Measurements from ENCODE around the gene TNFAIP1. TPM values are rescaled to one million over a fixed set of nuclear protein-coding genes. Genes with fewer than 3 reads are reported as not detected.

Gene TNFAIP1
- polyA plus RNA-seq, 1 experiment, result 51.2 TPM

- ChIA-PET POLR2A (interaction anchor here (0.7 kb wide), 1 partner anchor 16 kb away, joined by 3 read pairs; the partner anchor contains the start of genes IFT20 and TNFAIP1), CTCF (interaction anchor here (1.0 to 1.4 kb wide), 2 partner anchors 11 to 68 kb away, joined by 3 read pairs; no protein-coding TSS in a partner anchor)
- Histone ChIP-seq H3K27me3 (ENCODE audit: control insufficient read depth, insufficient read depth, low read length) (no peaks in the 10 kb centered on the region), H3K9me3 (ENCODE audit: control insufficient read depth, insufficient read depth, low read length) (no peaks in the 10 kb centered on the region), H3K4me3 (ENCODE audit: low read depth, low read length) (peak overlapping the region; percentile 83), H3K27ac (ENCODE audit: low read depth, low read length) (no peak overlapping the region)
- no peak for TF ChIP-seq CTCF (IDR thresholded peaks at IDR 0.05; ENCODE audit: low read depth, low read length)
- DNase-seq (ENCODE audit: low read depth, low spot score), result no peak
These were observed 16.0 kb upstream of the TNFAIP1 start for GRCh38 chr17:28319598-28319935.

- ChIA-PET POLR2A (no interaction called here), CTCF (interaction anchor here (1.0 to 1.4 kb wide), 2 partner anchors 10 to 69 kb away, joined by 3 read pairs; no protein-coding TSS in a partner anchor)
- Histone ChIP-seq H3K27me3 (ENCODE audit: control insufficient read depth, insufficient read depth, low read length) (no peaks in the 10 kb centered on the region), H3K9me3 (ENCODE audit: control insufficient read depth, insufficient read depth, low read length) (no peaks in the 10 kb centered on the region), H3K4me3 (ENCODE audit: low read depth, low read length) (peak overlapping the region; percentile 83), H3K27ac (ENCODE audit: low read depth, low read length) (no peak overlapping the region)
- no peak for TF ChIP-seq CTCF (IDR thresholded peaks at IDR 0.05; ENCODE audit: low read depth, low read length)
- DNase-seq (ENCODE audit: low read depth, low spot score), result no peak
These were observed 15.1 kb upstream of the TNFAIP1 start for GRCh38 chr17:28320215-28321061.

- H3K9me3 ChIP-seq (ENCODE audit: control insufficient read depth, insufficient read depth, low read length), result no peaks in the 10 kb centered on the region
- DNase-seq (ENCODE audit: low read depth, low spot score), result no peak
- no peak overlapping the region for H3K4me3 ChIP-seq (ENCODE audit: low read depth, low read length)
- ChIA-PET POLR2A (no interaction called here), CTCF (interaction anchor here (1.1 kb wide), 1 partner anchor 519 kb away, joined by 3 read pairs; no protein-coding TSS in a partner anchor)
- no peaks in the 10 kb centered on the region for H3K27me3 ChIP-seq (ENCODE audit: control insufficient read depth, insufficient read depth, low read length)
- no peak for TF ChIP-seq CTCF (IDR thresholded peaks at IDR 0.05; ENCODE audit: low read depth, low read length)
- H3K27ac ChIP-seq (ENCODE audit: low read depth, low read length), result no peak overlapping the region
These were observed 11.3 kb upstream of the TNFAIP1 start for GRCh38 chr17:28324267-28324745.

- Histone ChIP-seq H3K27ac (ENCODE audit: low read depth, low read length) (no peak overlapping the region), H3K4me3 (ENCODE audit: low read depth, low read length) (no peak overlapping the region), H3K27me3 (ENCODE audit: control insufficient read depth, insufficient read depth, low read length) (no peaks in the 10 kb centered on the region), H3K9me3 (ENCODE audit: control insufficient read depth, insufficient read depth, low read length) (no peaks in the 10 kb centered on the region)
- no peak for DNase-seq (ENCODE audit: low read depth, low spot score)
- ChIA-PET CTCF (no interaction called here), POLR2A (no interaction called here)
- no peak for TF ChIP-seq CTCF (IDR thresholded peaks at IDR 0.05; ENCODE audit: low read depth, low read length)
These were observed 10.8 kb upstream of the TNFAIP1 start for GRCh38 chr17:28324781-28325180.

GRCh38 chr17:28325211-28325610 is 10.3 kb upstream of the TNFAIP1 start:
- no peak for TF ChIP-seq CTCF (IDR thresholded peaks at IDR 0.05; ENCODE audit: low read depth, low read length)
- Histone ChIP-seq H3K4me3 (ENCODE audit: low read depth, low read length) (no peak overlapping the region), H3K27me3 (ENCODE audit: control insufficient read depth, insufficient read depth, low read length) (no peaks in the 10 kb centered on the region), H3K27ac (ENCODE audit: low read depth, low read length) (no peak overlapping the region), H3K9me3 (ENCODE audit: control insufficient read depth, insufficient read depth, low read length) (no peaks in the 10 kb centered on the region)
- POLR2A ChIA-PET, result no interaction called here
- CTCF ChIA-PET, result interaction anchor here (1.0 kb wide), 1 partner anchor 432 kb away, joined by 3 read pairs; no protein-coding TSS in a partner anchor
- no peak for DNase-seq (ENCODE audit: low read depth, low spot score)

Data from AG04450 (cell line).